WTC11 (cell line): ENCODE measurements around the gene RIN3. TPM values are rescaled to one million over a fixed set of nuclear protein-coding genes. Genes with fewer than 3 reads are reported as not detected.

Source experiments
- ATAC-seq: fragments of 200-7000 bp; cut with Tn5 transposase; 2 replicates; pipeline ENCODE4 v1.10.0; 2021; ENCODE audit warnings: mild to moderate bottlenecking, moderate library complexity
- CTCF ChIA-PET: fragments of 300-600 bp; sonication (Branson Sonifier 250); formaldehyde crosslinking; loops from one replicate; lab custom pipeline; 2021; ENCODE audit warnings: antibody characterized with exemption; lab: Charles Lee
- POLR2A ChIA-PET: fragments of 350-600 bp; sonication (Branson Sonifier 250); formaldehyde crosslinking; loops from one replicate; lab custom pipeline; 2021; ENCODE audit warnings: antibody characterized with exemption; lab: Charles Lee
- DNase-seq: peaks from one replicate; pipeline ENCODE4 v3.0.0; 2021; ENCODE audit warnings: low spot score
- H3K27ac Mint-ChIP-seq: 2 replicates; pipeline ENCODE4 v1.8.0; 2021; ENCODE audit warnings: mixed read lengths
- H3K27me3 Mint-ChIP-seq: 2 replicates; pipeline ENCODE4 v1.8.0; 2021; ENCODE audit warnings: low read depth, mild to moderate bottlenecking, moderate library complexity, mixed read lengths
- H3K36me3 Mint-ChIP-seq: 2 replicates; pipeline ENCODE4 v1.8.0; 2021; ENCODE audit warnings: mixed read lengths
- H3K4me1 Mint-ChIP-seq: 2 replicates; pipeline ENCODE4 v1.8.0; 2022; ENCODE audit warnings: mixed read lengths
- H3K4me3 Mint-ChIP-seq: 2 replicates; pipeline ENCODE4 v1.8.0; 2021; ENCODE audit warnings: mild to moderate bottlenecking, moderate library complexity, mixed read lengths
- H3K9me3 Mint-ChIP-seq: 2 replicates; pipeline ENCODE4 v1.8.0; 2021; ENCODE audit warnings: mixed read lengths
- AFF4 ChIP-seq: sonication (generic); formaldehyde crosslinking; IDR thresholded peaks from 2 replicates; pipeline ENCODE4 v1.8.1; 2023; ENCODE audit warnings: mild to moderate bottlenecking, missing genetic modification reagents, borderline replicate concordance
- AR ChIP-seq: fragments of 250-450 bp; sonication (Bioruptor Pico); IDR thresholded peaks from 2 replicates; pipeline ENCODE4 v1.9.0; 2021; ENCODE audit warnings: mild to moderate bottlenecking
- ATF1 ChIP-seq: sonication (generic); formaldehyde crosslinking; IDR thresholded peaks from 2 replicates; pipeline ENCODE4 v1.8.1; 2023; ENCODE audit warnings: mild to moderate bottlenecking, moderate library complexity, missing genetic modification reagents
- ATF2 ChIP-seq: sonication (generic); formaldehyde crosslinking; IDR thresholded peaks from 2 replicates; pipeline ENCODE4 v1.8.1; 2022; ENCODE audit warnings: low read depth, missing genetic modification reagents, borderline replicate concordance
- CREM ChIP-seq: sonication (generic); formaldehyde crosslinking; IDR thresholded peaks from 2 replicates; pipeline ENCODE4 v1.8.1; 2022; ENCODE audit warnings: mild to moderate bottlenecking, missing genetic modification reagents, moderate library complexity
- E2F1 ChIP-seq: sonication (generic); formaldehyde crosslinking; IDR thresholded peaks from 2 replicates; pipeline ENCODE4 v1.8.0; 2022; ENCODE audit warnings: mild to moderate bottlenecking, missing genetic modification reagents
- EMX1 ChIP-seq: fragments of 250-450 bp; sonication (Bioruptor Pico); IDR thresholded peaks from 2 replicates; pipeline ENCODE4 v1.8.0; 2021; ENCODE audit warnings: mild to moderate bottlenecking
- FOXJ3 ChIP-seq: sonication (generic); formaldehyde crosslinking; IDR thresholded peaks from 2 replicates; pipeline ENCODE4 v1.9.0; 2021; ENCODE audit warnings: missing genetic modification reagents, mild to moderate bottlenecking, borderline replicate concordance
- FOXP1 ChIP-seq: sonication (generic); formaldehyde crosslinking; IDR thresholded peaks from 2 replicates; pipeline ENCODE4 v1.8.0; 2022; ENCODE audit warnings: missing genetic modification reagents, mild to moderate bottlenecking, moderate library complexity, borderline replicate concordance
- JUN ChIP-seq: sonication (generic); formaldehyde crosslinking; IDR thresholded peaks from 2 replicates; pipeline ENCODE4 v1.8.0; 2023; ENCODE audit warnings: mild to moderate bottlenecking, missing genetic modification reagents
- PRDM15 ChIP-seq: sonication (generic); formaldehyde crosslinking; IDR thresholded peaks from 2 replicates; pipeline ENCODE4 v1.8.0; 2022; ENCODE audit warnings: missing genetic modification reagents
- PRRX2 ChIP-seq: fragments of 250-450 bp; sonication (Bioruptor Pico); IDR thresholded peaks from 2 replicates; pipeline ENCODE4 v1.8.0; 2021; ENCODE audit warnings: mild to moderate bottlenecking
- SOX15 ChIP-seq: fragments of 250-450 bp; sonication (Bioruptor Pico); IDR thresholded peaks from 2 replicates; pipeline ENCODE4 v1.9.0; 2021; ENCODE audit warnings: mild to moderate bottlenecking
- SP1 ChIP-seq: sonication (generic); formaldehyde crosslinking; conservative IDR thresholded peaks from 2 replicates; pipeline ENCODE4 v1.8.1; 2022; ENCODE audit warnings: missing genetic modification reagents
- TP53 ChIP-seq: sonication (generic); formaldehyde crosslinking; IDR thresholded peaks from 2 replicates; pipeline ENCODE4 v1.8.1; 2023; ENCODE audit warnings: mild to moderate bottlenecking, missing genetic modification reagents
- ZNF281 ChIP-seq: sonication (generic); formaldehyde crosslinking; IDR thresholded peaks from 2 replicates; pipeline ENCODE4 v1.8.0; 2023; ENCODE audit warnings: mild to moderate bottlenecking, missing genetic modification reagents
- ZNF512 ChIP-seq: sonication (generic); formaldehyde crosslinking; IDR thresholded peaks from 2 replicates; pipeline ENCODE4 v1.8.1; 2022; ENCODE audit warnings: missing genetic modification reagents, borderline replicate concordance
- total RNA-seq: library from RNA; stranded (reverse); gene quantifications from 3 replicates; pipeline ENCODE4 v1.2.3, GENCODE V29; 2021

RIN3 gene
- total RNA-seq, 1 experiment from 2014 or later, result 3.3 TPM

- POLR2A ChIA-PET, result no interaction called here
- Mint-ChIP-seq H3K9me3 (peaks cover 5% of the 10 kb centered on the region), H3K4me1 (no peaks in the 10 kb centered on the region), H3K27me3 (no peaks in the 10 kb centered on the region), H3K4me3 (no peak overlapping the region), H3K27ac (no peak overlapping the region), H3K36me3 (no peaks in the 10 kb centered on the region; the same call in 1 of the 2 replicates)
- DNase-seq, result no peak
- no peak for ATAC-seq
- CTCF ChIA-PET, result no interaction called here
- TF ChIP-seq ATF1 (no peak), AFF4 (CRISPR knock-in tag) (no peak), ZNF281 (CRISPR knock-in tag) (no peak), TP53 (CRISPR knock-in tag) (no peak), FOXJ3 (CRISPR knock-in tag) (no peak), CREM (CRISPR knock-in tag) (no peak), E2F1 (CRISPR knock-in tag) (no peak), EMX1 (no peak), ATF2 (no peak), PRDM15 (CRISPR knock-in tag) (no peak), PRRX2 (CRISPR knock-in tag) (no peak), FOXP1 (no peak), SP1 (CRISPR knock-in tag) (no peak), ZNF512 (CRISPR knock-in tag) (no peak), SOX15 (CRISPR knock-in tag) (no peak), JUN (CRISPR knock-in tag) (no peak), AR (no peak)
Measured at GRCh38 chr14:92649934-92650545, 136.5 kb downstream of the RIN3 start.
